Endothelial cell of umbilical vein (primary cell): ENCODE data around the gene ARPC1B. TPM values are rescaled to one million over a fixed set of nuclear protein-coding genes. Genes with fewer than 3 reads are reported as not detected.

ENCODE experiments used
- BruUV-seq: library from RNA; stranded (reverse); fragments of 400-500 nt; replicated peaks from 2 replicates; lab custom pipeline; 2021; lab: Mats Ljungman, UMichigan
- CTCF ChIA-PET: fragments of 300-600, 350-600 bp; sonication (Branson Sonifier 250); formaldehyde crosslinking; loops from one replicate; lab custom pipeline; 2021; ENCODE audit warnings: antibody characterized with exemption, inconsistent platforms; lab: Charles Lee
- POLR2A ChIA-PET: fragments of 300-600, 350-600 bp; sonication (Branson Sonifier 250); formaldehyde crosslinking; loops from one replicate; lab custom pipeline; 2021; ENCODE audit warnings: antibody characterized with exemption, inconsistent platforms; lab: Charles Lee
- DNase-seq: peaks from one replicate; pipeline ENCODE4 v3.0.0-alpha.2; 2011; ENCODE audit warnings: low read depth, low spot score
- FAIRE-seq: peaks from 2 replicates; lab custom pipeline; 2011; peaks lifted over from hg19 to GRCh38; lab: Jason Lieb, UNC
- H2AFZ ChIP-seq: 2 replicates; pipeline ENCODE4 v1.6.0; 2012; ENCODE audit warnings: low read depth, low read length, control low read depth, inconsistent platforms
- H3K27ac ChIP-seq: 2 replicates; pipeline ENCODE4 v1.5.1; 2011; ENCODE audit warnings: low read depth, mild to moderate bottlenecking, control low read depth, low read length, moderate library complexity; ENCODE audit not compliant: insufficient read depth
- H3K27me3 ChIP-seq, 2 experiments: 2 replicates each; pipeline versions ENCODE4 v1.6.0 to v1.6.1; 2011; ENCODE audit warnings: low read length in 2 of 2, mixed read lengths in 1 of 2; ENCODE audit not compliant: control insufficient read depth in 2 of 2, insufficient read depth in 2 of 2
- H3K36me3 ChIP-seq, 2 experiments: 2 replicates in 1 of 2; 3 replicates in 1 of 2; pipeline ENCODE4 v1.5.1; 2011; ENCODE audit warnings: low read length in 2 of 2, mild to moderate bottlenecking in 1 of 2, moderate library complexity in 1 of 2; ENCODE audit not compliant: control insufficient read depth in 2 of 2, insufficient read depth in 2 of 2; ENCODE audit errors: extremely low read depth in 1 of 2
- H3K4me1 ChIP-seq: 3 replicates; pipeline ENCODE4 v1.5.1; 2011; ENCODE audit warnings: mild to moderate bottlenecking, low read length; ENCODE audit not compliant: control insufficient read depth, insufficient read depth; ENCODE audit errors: extremely low read depth
- H3K4me2 ChIP-seq: 2 replicates; pipeline ENCODE4 v1.6.1; 2011; ENCODE audit warnings: low read length, control low read depth, mixed read lengths; ENCODE audit not compliant: insufficient read depth
- H3K4me3 ChIP-seq, 3 experiments: fragments of 200-600 bp in 1 of 3; sonication (generic), shearing (Covaris generic) in 1 of 3; replicated peaks in 1 of 3; 2 replicates each; pipeline ENCODE4 v1.5.1; 2011 to 2016; ENCODE audit warnings: control low read depth in 3 of 3, low read length in 3 of 3, mild to moderate bottlenecking in 2 of 3, inconsistent platforms in 1 of 3, low read depth in 1 of 3, moderate library complexity in 1 of 3; ENCODE audit not compliant: insufficient read depth in 1 of 3
- H3K79me2 ChIP-seq: 2 replicates; pipeline ENCODE4 v1.6.0; 2012; ENCODE audit warnings: low read length, inconsistent platforms; ENCODE audit not compliant: control insufficient read depth, insufficient read depth
- H3K9ac ChIP-seq: replicated peaks from 2 replicates; pipeline ENCODE3; 2011; ENCODE audit warnings: low read length, control low read depth; ENCODE audit not compliant: insufficient read depth; ENCODE audit errors: extremely low read depth
- H3K9me1 ChIP-seq: replicated peaks from 3 replicates; pipeline ENCODE4 v1.6.0; 2011; ENCODE audit warnings: mild to moderate bottlenecking, low read length; ENCODE audit not compliant: control insufficient read depth, insufficient read depth; ENCODE audit errors: extremely low read depth
- H3K9me3 ChIP-seq: replicated peaks from 2 replicates; pipeline ENCODE4 v1.5.1; 2012; ENCODE audit warnings: low read length, inconsistent platforms; ENCODE audit not compliant: control insufficient read depth, insufficient read depth
- H4K20me1 ChIP-seq: replicated peaks from 2 replicates; pipeline ENCODE3; 2011; ENCODE audit warnings: mild to moderate bottlenecking, low read length; ENCODE audit not compliant: control insufficient read depth, insufficient read depth; ENCODE audit errors: extremely low read depth
- GATA2 ChIP-seq: IDR thresholded peaks from 2 replicates; pipeline ENCODE4 v1.7.0; 2011; ENCODE audit warnings: low read depth, mild to moderate bottlenecking, moderate library complexity, mixed read lengths, low read length; ENCODE audit not compliant: insufficient read length, insufficient read depth
- MYC ChIP-seq: IDR thresholded peaks from one replicate; pipeline ENCODE4 v1.6.1; 2011; ENCODE audit warnings: mild to moderate bottlenecking, low read depth, low read length
- POLR2A ChIP-seq: IDR thresholded peaks from 2 replicates; pipeline ENCODE4 v1.6.1; 2012; ENCODE audit warnings: low read depth, mild to moderate bottlenecking, control low read depth, low read length
- dilution Hi-C: fragments of 300-500 bp; cut with MboI; formaldehyde crosslinking; loops from one replicate; pipeline ENCODE4 v1.15.0; 2019; ENCODE audit warnings: low sequenced_read_pairs; ENCODE audit not compliant: extremely low pct_ligation_motif_present
- intact Hi-C: fragments of 100-400 bp; cut with micrococcal nuclease; formaldehyde crosslinking; loops from one replicate; pipeline ENCODE4 v1.10.0; 2022
- polyA plus RNA-seq, 4 experiments: library from polyadenylated mRNA; depleted of rRNA in 3 of 4; stranded (reverse) in 3 of 4; unstranded in 1 of 4; fragments of >200 nt; gene quantifications; 2 replicates each; pipeline versions ENCODE4 v1.2.1 to v1.2.3, GENCODE V29; 2011 to 2012; ENCODE audit warnings: missing spikeins in 1 of 4
- total RNA-seq: library from RNA; stranded (reverse); gene quantifications from 2 replicates; pipeline ENCODE4 v1.2.3, GENCODE V29; 2021

ARPC1B gene
- total and polyA plus RNA-seq, 2 donors (not counting 3 experiments of a cell fraction or from before 2014, with no cell fraction given): 232 to 831 TPM

DNA sequence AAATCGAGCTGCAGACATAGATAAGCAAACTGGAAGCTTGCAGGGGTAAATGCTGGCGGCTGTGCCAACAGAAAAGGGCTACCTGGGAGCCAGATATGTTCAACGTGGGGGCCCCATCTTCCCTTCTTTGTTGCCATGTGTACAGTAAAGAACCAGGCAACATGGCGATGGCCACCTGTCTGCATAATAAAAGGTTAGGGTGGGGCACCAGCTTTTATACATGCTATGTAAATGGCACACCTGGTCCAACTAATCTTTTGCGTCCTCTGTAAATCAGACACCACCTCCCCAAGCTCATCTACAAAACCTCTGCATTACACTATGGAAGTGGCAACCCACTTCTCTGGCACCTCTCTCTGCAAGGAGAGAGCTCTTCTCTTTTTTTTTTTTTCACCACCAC is 48.1 kb downstream of the ARPC1B start:
- Histone ChIP-seq H3K27ac (no peak overlapping the region), H4K20me1 (no peaks in the 10 kb centered on the region), H2AFZ (no peak overlapping the region), H3K4me3 (no peak overlapping the region), H3K27me3 (no peaks in the 10 kb centered on the region), H3K9me1 (no peaks in the 10 kb centered on the region), H3K9ac (no peak overlapping the region), H3K4me1 (no peaks in the 10 kb centered on the region), H3K36me3 (peaks cover 10 to 41% of the 10 kb centered on the region in 2 experiments), H3K9me3 (no peaks in the 10 kb centered on the region), H3K79me2 (no peaks in the 10 kb centered on the region), H3K4me2 (no peak overlapping the region)
- TF ChIP-seq GATA2: no peak
- no peak for TF ChIP-seq MYC
- intact Hi-C loops (no loop called here), dilution Hi-C loops (no loop called here)
- CTCF ChIA-PET: interaction anchor here (1.5 kb wide), 1 partner anchor 9 kb away, joined by 3 read pairs; no protein-coding TSS in a partner anchor
- no TSS peak for BruUV-seq
- FAIRE-seq: no peak
- no peak for DNase-seq
- POLR2A ChIA-PET: no interaction called here

- no peak overlapping the region for H3K27ac ChIP-seq
- H4K20me1 ChIP-seq: no peaks in the 10 kb centered on the region
- CTCF ChIA-PET: no interaction called here
- no peaks in the 10 kb centered on the region for H3K9me3 ChIP-seq
- POLR2A ChIA-PET: no interaction called here
- H3K9me1 ChIP-seq: no peaks in the 10 kb centered on the region
- TF ChIP-seq POLR2A: no peak
- TF ChIP-seq GATA2: no peak
- H3K79me2 ChIP-seq: no peaks in the 10 kb centered on the region
- H3K27me3 ChIP-seq: no peaks in the 10 kb centered on the region
- H3K4me3 ChIP-seq: no peak overlapping the region
- DNase-seq: no peak
- no peaks in the 10 kb centered on the region for H3K4me1 ChIP-seq
- no peak overlapping the region for H2AFZ ChIP-seq
- H3K9ac ChIP-seq: no peak overlapping the region
- intact Hi-C loops: no loop called here
- no peak overlapping the region for H3K4me2 ChIP-seq
- dilution Hi-C loops: no loop called here
- peaks cover 11 to 38% of the 10 kb centered on the region in 2 experiments for H3K36me3 ChIP-seq
- BruUV-seq: no TSS peak
- FAIRE-seq: no peak
These were observed 50.6 kb downstream of the ARPC1B start for GRCh38 chr7:99424932-99425730.
